Stimulated activated CD4-positive, alpha-beta T cell treated with anti-CD3 and anti-CD28 coated beads, Interleukin-12 subunit alpha, Interleukin-12 subunit beta, amount 100 ng/mL, for 48 hours (primary cell): Measurements from ENCODE around the gene MYBPHL.
A peak's percentile ranks its signal among the peaks of the same experiment; 100 is the strongest.
"Not testable (repeated sequence)": the region's sequence is repeated elsewhere in the genome, so short reads cannot be mapped to it uniquely, and the experiment has no call there.

Experiments used
- DNase-seq, 3 donors: peaks; one replicate each; pipeline ENCODE4 v3.0.0-alpha.2; 2020; ENCODE audit warnings: low read depth in 2 of 3, low spot score in 1 of 3

Gene MYBPHL

GRCh38 chr1:109307274-109308021 is 637 bp upstream of the MYBPHL start:
- no peak for DNase-seq

DNA sequence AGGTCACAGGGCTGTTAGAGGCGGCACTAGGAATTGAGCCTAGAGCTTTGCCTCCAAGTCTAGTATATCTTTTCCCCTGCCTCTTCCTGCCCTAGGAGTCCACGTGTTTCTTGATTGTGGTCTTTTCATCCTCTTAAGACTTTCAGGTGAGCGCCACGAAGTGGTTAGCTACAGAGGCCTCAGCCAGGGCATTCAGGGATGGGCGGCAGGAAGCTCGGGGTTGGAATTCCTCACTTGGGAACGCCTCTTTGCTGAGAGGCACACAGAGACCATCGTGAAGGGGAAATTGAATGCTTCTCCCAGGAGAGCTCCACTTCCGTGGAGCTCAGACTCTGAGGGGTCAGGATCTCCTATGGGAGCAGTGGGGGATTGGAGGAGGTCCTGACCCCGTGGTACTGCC is 820 bp downstream of the MYBPHL start:
- not testable (repeated sequence) for DNase-seq

GRCh38 chr1:109304226-109304920 is 2.4 kb downstream of the MYBPHL start:
- no peak for DNase-seq

- DNase-seq: no peak
Observed at GRCh38 chr1:109301874-109302273, 4.9 kb downstream of the MYBPHL start.

DNA sequence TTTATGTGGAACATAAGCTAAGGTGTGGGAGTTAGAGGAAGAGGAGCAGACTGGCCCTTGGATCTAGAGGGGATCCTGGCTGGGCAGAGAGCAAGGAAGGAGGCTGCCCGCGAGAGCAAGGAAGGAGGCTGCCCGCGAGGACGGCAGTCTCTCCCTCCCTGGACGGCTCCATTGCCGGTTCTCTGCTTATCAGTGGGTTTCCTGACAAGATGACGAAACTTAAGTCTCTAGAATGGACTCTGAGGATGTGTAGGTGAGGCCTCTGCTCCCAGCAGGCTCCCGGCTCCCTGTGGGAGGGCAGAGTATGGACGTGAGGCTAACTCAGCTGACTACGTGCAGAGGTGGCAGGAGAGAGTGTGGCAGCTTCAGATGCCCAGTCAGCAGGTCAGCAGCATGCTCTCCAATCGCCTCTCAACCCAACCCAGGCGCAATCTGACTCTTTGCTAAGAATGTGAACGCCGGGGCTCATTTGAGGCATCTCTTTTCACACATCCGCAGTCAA is 6.1 kb downstream of the MYBPHL start:
- no peak for DNase-seq

DNA sequence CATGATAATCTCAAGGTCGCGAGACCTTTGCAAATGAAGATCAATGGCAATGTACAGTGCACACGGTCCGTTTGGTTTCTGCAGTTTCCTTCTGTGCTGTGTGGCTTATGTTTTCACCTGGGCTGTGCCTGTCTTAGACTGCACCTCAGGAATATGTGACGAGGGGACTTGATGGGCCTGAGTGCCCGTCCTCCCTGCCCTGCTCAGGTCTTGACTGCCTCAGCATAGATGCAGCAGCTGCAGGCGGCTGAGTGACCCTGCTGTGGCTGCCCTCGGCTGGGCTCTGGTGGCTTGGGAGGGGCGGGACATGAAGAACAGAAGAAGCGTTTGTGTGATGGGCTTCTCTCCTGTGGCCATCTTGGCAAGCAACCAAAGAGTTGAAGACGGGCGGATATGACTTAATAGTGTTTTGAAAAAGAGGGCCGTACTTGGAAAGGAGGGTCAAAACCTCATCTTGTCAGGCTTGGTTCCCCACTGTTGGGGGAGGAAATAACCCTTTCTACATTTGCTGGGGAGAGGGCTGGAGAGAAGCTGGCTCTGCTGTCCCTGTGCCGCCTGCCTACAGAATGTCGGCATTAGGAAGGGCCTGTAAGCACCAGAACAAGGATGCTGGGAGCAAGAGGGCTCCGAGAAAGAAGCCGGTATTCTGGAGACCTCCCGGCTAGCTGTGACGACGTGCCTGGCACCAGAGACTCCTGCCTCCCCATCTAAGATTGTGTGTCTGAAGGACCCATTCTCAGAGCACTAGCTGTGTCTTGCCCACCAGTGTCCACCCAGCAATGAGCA is 7.1 kb downstream of the MYBPHL start:
- DNase-seq: no peak

DNA sequence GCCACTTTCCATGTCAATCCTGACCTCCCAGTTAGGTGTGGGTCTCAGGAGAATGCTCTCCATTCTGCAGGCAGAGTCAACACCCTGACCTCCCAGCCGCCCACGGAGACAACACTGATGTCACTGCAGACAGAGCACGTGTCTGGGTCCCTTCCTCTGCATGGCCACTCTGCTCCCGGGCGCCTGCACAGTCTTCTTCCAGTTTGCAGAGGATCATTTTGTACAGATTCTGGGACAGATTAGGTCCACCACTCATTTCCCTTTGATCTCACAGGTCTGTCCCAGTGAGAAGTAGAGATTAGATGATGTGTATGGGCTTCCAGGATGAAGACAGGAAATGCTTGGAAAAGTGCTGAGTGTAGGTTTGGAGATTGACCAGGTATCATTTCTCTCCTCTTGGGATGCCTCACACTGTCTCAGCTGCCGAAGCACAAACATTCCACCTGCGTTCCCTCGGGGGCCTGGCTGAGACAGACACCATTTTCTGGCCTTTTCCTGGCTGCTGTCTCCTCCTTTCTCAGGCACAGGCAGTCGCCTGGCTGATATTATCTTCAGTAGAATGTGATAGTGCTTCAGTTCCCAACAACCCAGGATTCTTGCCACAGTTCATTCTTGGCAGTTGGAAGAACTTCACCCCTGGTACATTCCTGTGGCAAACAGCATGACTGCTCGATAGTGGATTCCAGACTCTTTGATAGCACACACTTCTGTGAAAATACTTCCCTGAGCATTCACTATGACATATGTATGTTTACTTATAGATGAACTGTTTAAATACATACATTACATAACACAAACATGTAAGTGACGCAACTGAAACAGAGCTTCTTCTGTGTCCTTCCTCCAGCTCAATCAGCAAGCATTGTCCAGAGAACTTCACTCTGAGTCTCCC is 7.9 kb downstream of the MYBPHL start:
- DNase-seq: no peak

- DNase-seq: no peak
Observed at GRCh38 chr1:109296782-109297181, 10.0 kb downstream of the MYBPHL start.

GRCh38 chr1:109295712-109296415 is 10.9 kb downstream of the MYBPHL start:
- DNase-seq: no peak

DNA sequence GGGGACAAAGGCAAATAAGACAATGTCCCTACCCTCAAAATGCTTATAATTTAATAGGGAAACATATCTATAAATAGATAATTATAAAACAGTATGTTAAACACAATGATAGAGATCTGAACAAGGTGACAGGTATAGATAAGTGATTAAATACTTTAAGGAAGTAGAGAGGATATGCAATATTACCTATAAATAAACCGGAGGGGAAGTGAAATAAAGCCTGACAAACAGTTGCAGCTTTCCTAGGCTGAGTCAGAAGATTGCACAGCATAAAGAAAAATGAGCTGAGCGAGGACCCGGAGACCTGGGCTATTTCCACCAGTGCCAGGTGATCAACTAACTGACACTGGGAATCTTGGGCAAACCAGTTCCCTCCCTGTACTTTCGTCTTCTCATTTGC is 12.3 kb downstream of the MYBPHL start:
- no peak for DNase-seq

DNA sequence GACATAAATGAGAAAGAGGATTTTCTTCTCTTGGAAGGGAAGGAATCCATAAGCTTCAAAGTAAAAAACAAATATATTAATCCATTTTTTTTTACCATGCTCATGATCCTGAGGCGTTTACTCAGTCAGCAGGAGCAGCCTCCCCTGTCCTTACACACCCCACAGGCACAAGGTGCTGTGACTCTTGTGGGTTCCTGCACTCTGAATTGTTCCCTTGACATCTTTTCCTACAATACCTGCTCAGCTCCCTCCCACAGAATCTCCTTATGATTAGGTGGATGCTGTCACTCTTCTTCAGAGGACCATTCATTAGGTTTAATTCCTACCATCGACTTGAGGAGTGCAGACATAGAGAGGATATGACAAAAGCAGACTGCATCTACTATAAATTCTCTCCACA is 13.8 kb downstream of the MYBPHL start:
- DNase-seq: no peak

GRCh38 chr1:109292364-109292763 is 14.4 kb downstream of the MYBPHL start:
- DNase-seq: no peak

DNA sequence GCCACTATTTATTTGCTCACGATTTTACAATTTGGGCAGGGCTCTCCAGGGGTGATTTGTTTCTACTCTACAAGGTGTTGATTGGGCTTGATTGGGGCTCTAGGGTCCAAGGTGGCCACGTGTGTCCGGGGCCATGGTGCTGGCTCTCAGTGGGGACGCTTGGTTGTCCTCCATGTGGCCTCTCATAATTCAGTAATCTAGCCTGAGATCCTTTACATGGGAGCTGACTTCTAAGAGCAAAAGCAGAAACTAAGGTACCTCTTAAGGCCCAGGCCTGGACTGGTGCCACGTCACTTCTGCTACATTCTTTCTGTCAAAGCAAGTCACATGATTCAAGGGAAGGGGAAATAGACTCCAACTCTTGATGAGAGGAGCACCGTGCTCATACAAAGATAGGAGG is 15.8 kb downstream of the MYBPHL start:
- no peak for DNase-seq

- no peak for DNase-seq
Observed at GRCh38 chr1:109290137-109290536, 16.7 kb downstream of the MYBPHL start.

DNA sequence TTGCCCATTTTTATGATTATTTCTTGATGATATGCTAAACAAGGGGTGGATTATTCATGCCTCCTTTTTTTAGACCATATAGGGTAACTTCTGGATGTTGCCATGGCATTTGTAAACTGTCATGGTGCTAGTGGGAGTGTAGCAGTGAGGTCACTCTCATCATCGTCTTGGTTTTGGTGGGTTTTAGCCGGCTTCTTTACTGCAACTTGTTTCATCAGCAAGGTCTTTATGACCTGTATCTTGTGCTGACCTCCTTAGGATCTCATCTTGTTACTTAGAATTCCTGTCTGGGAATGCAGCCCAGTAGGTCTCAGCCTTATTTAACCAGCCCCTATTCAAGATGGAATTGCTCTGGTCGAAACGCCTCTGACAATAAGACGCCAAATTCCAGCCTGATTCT is 20.0 kb downstream of the MYBPHL start:
- not testable (repeated sequence) for DNase-seq

DNA sequence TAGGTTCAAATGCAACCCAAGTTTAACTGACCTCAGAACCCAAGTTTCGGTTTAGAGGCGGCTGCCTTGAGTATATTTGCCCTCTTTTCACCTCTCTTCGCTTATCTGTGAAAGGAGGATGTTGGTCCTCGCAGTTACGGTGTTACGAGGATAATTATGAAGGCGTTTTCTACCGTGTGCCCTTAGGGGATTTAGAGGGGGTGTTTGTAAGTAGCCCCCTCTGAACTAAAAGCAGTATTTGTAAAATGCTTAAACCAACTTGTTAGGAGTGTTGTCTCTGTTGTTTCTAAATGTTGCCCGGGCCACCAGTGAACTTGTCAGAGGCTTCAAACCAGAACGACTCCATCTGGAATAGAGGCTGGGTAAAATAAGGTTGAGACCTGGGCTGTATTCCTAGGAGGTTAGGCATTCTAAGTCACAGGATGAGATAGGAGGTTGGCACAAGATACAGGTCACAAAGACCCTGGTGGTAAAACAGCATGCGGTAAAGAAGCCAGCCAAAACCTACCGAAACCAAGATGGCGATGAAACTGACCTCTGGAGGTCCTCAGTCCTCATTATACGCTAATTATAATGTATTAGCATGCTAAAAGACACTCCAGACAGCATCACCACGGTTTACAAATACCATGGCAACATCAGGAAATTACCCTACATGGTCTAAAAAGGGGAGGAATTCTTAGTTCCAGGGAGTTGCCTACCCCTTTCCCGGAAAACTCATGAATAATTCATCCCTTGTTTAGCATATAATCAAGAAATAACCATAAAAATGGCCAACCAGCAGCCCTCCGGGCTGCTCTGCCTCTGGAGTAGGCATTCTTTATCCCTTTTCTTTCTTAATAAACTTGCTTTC is 22.8 kb downstream of the MYBPHL start:
- DNase-seq: no peak

GRCh38 chr1:109282952-109283747 is 23.7 kb downstream of the MYBPHL start, which contains the start of gene PSRC1:
Gene PSRC1, minus strand, starts transcription at chr1:109283145.
- peak; percentile 81 to 87 (median 85) for DNase-seq

DNA sequence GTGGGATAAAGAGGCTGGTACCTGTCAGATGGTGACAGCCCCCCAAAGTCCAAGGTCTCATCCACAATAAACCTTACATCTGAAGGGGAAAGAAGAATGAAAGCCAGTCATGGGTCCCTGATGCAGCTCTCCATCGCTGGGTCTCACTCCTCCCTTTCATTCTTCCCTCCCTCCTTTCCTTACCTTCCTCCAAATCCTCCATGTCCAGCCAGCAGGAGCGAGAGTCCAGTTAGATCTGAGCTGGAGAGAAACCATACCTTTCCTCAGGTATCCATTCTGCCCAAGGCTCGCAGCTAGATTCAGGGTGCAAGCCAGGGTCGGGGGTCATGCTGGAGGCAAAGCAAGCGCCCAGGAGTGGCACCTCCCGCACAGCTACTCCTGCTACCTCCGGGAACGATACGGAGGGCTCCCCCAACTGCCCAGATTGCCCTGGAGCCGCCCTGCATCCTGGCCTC is 24.3 kb downstream of the MYBPHL start:
- DNase-seq: no peak
